Parathyroid adenoma (tissue), 2 donors: ENCODE measurements around the gene LGSN.
A peak's percentile ranks its signal among the peaks of the same experiment; 100 is the strongest.

ENCODE experiments used
- H2AFZ ChIP-seq: fragments of 300-600 bp; sonication (generic); one replicate; pipeline ENCODE4 v1.7.0; 2017; ENCODE audit warnings: antibody characterized with exemption, mild to moderate bottlenecking
- H3K27ac ChIP-seq: fragments of 300-600 bp; sonication (generic); one replicate; pipeline ENCODE4 v1.7.0; 2017
- H3K27me3 ChIP-seq: fragments of 300-600 bp; sonication (generic); one replicate; pipeline ENCODE4 v1.7.0; 2017; ENCODE audit warnings: low read length; ENCODE audit not compliant: control insufficient read depth, insufficient read depth
- H3K36me3 ChIP-seq: fragments of 300-600 bp; sonication (generic); one replicate; pipeline ENCODE4 v1.7.0; 2017; ENCODE audit warnings: low read length; ENCODE audit not compliant: control insufficient read depth, insufficient read depth
- H3K4me1 ChIP-seq: fragments of 300-600 bp; sonication (generic); one replicate; pipeline ENCODE4 v1.7.0; 2017; ENCODE audit warnings: control low read depth
- H3K4me2 ChIP-seq: fragments of 300-600 bp; sonication (generic); one replicate; pipeline ENCODE4 v1.7.0; 2017; ENCODE audit warnings: low read length
- H3K4me3 ChIP-seq: fragments of 300-600 bp; sonication (generic); one replicate; pipeline ENCODE4 v1.7.0; 2017; ENCODE audit warnings: low read depth, low read length
- H3K79me2 ChIP-seq: fragments of 300-600 bp; sonication (generic); one replicate; pipeline ENCODE4 v1.7.0; 2017; ENCODE audit warnings: control low read depth
- H3K9ac ChIP-seq: fragments of 300-600 bp; sonication (generic); one replicate; pipeline ENCODE4 v1.7.0; 2017; ENCODE audit warnings: mild to moderate bottlenecking
- H3K9me3 ChIP-seq: fragments of 300-600 bp; sonication (generic); one replicate; pipeline ENCODE4 v1.7.0; 2017; ENCODE audit warnings: low read length; ENCODE audit not compliant: control insufficient read depth
- TF ChIP-seq, protein P1 (sequence below): fragments of 300-600 bp; sonication (generic); IDR thresholded peaks from one replicate; pipeline ENCODE4 v1.7.0; 2017; ENCODE audit warnings: antibody characterized with exemption, mild to moderate bottlenecking
- donor health status: primary hyperparathyroidism.

Gene LGSN

DNA sequence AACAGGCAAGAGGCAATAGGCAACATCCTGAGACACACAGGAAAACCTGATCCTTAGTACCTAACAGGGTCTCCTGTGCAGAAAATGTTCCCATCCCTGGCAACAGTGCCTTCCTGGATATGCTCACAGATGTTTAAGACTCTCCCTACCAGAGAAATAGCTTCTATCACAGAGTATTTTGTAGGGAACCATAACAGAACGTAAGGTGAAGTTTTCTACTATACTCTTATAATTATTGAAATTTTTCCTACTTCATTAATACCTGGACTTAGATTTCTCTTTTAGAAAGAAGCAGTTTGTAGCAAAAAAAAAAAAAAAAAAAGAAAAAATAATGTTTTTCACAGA, 33.5 kb upstream of the LGSN start:
- Histone ChIP-seq H3K9ac (no peak overlapping the region), H3K27ac (no peak overlapping the region), H3K4me1 (no peaks in the 10 kb centered on the region), H3K27me3 (no peaks in the 10 kb centered on the region), H3K79me2 (no peaks in the 10 kb centered on the region), H3K4me2 (no peak overlapping the region), H3K4me3 (no peak overlapping the region), H2AFZ (no peak overlapping the region), H3K36me3 (no peaks in the 10 kb centered on the region), H3K9me3 (no peaks in the 10 kb centered on the region)
- TF ChIP-seq, protein P1, sequence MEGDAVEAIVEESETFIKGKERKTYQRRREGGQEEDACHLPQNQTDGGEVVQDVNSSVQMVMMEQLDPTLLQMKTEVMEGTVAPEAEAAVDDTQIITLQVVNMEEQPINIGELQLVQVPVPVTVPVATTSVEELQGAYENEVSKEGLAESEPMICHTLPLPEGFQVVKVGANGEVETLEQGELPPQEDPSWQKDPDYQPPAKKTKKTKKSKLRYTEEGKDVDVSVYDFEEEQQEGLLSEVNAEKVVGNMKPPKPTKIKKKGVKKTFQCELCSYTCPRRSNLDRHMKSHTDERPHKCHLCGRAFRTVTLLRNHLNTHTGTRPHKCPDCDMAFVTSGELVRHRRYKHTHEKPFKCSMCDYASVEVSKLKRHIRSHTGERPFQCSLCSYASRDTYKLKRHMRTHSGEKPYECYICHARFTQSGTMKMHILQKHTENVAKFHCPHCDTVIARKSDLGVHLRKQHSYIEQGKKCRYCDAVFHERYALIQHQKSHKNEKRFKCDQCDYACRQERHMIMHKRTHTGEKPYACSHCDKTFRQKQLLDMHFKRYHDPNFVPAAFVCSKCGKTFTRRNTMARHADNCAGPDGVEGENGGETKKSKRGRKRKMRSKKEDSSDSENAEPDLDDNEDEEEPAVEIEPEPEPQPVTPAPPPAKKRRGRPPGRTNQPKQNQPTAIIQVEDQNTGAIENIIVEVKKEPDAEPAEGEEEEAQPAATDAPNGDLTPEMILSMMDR, result no peak

DNA sequence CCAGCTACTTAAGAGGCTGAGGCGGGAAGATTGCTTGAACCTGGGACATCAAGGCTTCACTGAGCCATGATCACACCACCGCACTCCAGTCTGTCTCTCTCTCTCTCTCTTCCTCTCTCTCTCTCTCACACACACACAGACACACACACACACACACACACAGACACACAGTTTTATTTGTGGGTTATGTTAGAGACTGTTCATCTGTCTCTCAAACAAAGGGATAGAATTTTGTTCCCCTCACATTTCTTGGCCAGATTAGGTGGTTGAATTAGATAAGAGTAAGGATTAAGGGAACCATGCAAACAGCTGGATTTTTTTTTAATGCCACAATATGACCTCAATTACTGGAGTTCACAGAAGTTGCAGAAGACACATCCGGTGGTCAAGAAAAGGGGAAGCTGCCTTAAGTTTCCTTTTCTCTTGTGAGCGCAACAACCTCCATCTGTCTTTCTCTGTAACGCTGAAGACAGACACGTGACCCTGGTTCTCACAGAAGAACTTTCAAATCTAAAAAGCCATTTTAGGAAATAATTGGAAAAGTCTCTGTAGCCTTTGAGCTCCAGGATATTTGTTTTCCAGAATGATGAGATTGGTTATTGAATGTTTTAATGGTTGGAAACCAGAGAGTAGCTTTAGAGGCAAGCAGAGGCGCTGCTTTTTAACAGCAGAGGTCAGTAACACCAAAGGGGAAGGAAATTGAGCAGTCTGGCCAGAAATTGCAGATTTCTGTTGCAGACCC, 32.9 kb upstream of the LGSN start:
- Histone ChIP-seq H3K9me3 (no peaks in the 10 kb centered on the region), H3K79me2 (no peaks in the 10 kb centered on the region), H3K27me3 (no peaks in the 10 kb centered on the region), H3K27ac (no peak overlapping the region), H2AFZ (no peak overlapping the region), H3K4me2 (no peak overlapping the region), H3K4me3 (no peak overlapping the region), H3K4me1 (no peaks in the 10 kb centered on the region), H3K36me3 (no peaks in the 10 kb centered on the region), H3K9ac (no peak overlapping the region)
- TF ChIP-seq, protein P1, result peak; percentile 14

DNA sequence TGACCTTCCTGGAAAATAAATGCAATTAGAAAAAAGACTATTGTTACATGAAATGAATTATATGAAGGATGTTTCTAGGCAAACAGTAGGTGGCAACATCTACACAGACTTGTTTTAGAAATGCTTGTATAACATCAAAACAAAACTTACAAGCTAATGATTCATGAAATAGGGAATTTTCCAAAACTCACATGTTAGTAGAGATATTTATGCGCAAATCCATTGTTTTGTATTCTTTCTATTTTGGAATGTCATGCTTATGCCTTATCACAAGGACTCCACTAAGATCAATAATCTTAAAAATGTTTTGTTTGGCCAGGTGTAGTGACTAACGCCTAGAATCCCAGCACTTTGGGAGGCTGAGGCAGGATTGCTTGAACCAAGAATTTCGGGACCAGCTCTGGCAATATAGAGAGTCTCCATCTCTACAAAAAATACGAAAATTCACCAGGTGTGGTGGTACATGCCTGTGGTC, 32.3 kb upstream of the LGSN start:
- H3K4me1 ChIP-seq, result no peaks in the 10 kb centered on the region
- no peak overlapping the region for H3K4me2 ChIP-seq
- H3K4me3 ChIP-seq, result no peak overlapping the region
- H3K9me3 ChIP-seq, result no peaks in the 10 kb centered on the region
- no peaks in the 10 kb centered on the region for H3K36me3 ChIP-seq
- H3K9ac ChIP-seq, result no peak overlapping the region
- no peaks in the 10 kb centered on the region for H3K79me2 ChIP-seq
- H2AFZ ChIP-seq, result no peak overlapping the region
- TF ChIP-seq, protein P1, result peak; percentile 6
- H3K27ac ChIP-seq, result no peak overlapping the region
- H3K27me3 ChIP-seq, result no peaks in the 10 kb centered on the region

DNA sequence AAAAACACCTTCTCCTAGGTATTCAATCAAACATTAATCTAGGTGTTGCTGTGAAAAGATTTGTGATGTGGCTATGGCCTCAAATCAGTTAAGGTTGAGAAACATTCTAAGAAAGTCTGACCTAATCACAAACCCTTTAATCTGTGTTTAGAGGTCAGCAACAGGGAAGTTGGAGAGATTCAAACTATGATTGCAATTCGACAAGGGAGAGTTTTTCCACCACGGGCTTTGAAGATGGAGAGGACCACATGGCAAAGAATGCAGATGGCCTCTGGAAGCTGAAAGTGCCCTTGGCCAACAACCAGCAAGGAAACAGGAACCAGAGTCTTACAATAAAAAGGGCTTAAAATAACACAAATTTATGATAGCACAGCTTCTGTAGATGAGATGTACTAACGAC, 29.6 kb upstream of the LGSN start:
- H3K79me2 ChIP-seq, result no peaks in the 10 kb centered on the region
- no peaks in the 10 kb centered on the region for H3K9me3 ChIP-seq
- no peaks in the 10 kb centered on the region for H3K36me3 ChIP-seq
- no peaks in the 10 kb centered on the region for H3K4me1 ChIP-seq
- H3K27ac ChIP-seq, result no peak overlapping the region
- H2AFZ ChIP-seq, result no peak overlapping the region
- no peaks in the 10 kb centered on the region for H3K27me3 ChIP-seq
- TF ChIP-seq, protein P1, result no peak
- no peak overlapping the region for H3K4me2 ChIP-seq
- no peak overlapping the region for H3K4me3 ChIP-seq
- no peak overlapping the region for H3K9ac ChIP-seq

DNA sequence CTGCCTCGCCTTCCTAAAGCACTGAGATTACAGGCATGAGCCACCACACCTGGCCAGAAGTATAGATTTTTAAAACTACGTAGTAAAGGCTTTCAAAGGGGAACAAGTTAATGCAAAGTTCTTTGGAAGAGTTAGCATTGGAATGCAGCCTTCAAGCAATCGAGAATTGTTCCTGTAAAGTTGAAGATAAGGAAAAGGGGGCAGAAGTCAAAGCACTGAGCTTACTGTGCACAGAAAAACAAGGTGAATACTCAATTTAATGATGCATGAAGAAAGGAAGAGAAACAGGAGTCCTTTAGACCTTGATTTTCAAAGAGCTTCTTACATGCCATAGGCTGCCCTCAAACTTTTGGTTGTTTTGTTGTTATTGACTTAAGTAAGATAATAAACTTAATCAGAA, 29.1 kb upstream of the LGSN start:
- Histone ChIP-seq H3K27ac (no peak overlapping the region), H3K79me2 (no peaks in the 10 kb centered on the region), H3K4me3 (no peak overlapping the region), H3K4me1 (no peaks in the 10 kb centered on the region), H3K4me2 (no peak overlapping the region), H3K27me3 (no peaks in the 10 kb centered on the region), H3K36me3 (no peaks in the 10 kb centered on the region), H3K9me3 (no peaks in the 10 kb centered on the region), H3K9ac (no peak overlapping the region), H2AFZ (no peak overlapping the region)
- TF ChIP-seq, protein P1, result no peak
